CD14-positive monocyte (primary cell): ENCODE measurements around the gene UVRAG. TPM values are rescaled to one million over a fixed set of nuclear protein-coding genes. Genes with fewer than 3 reads are reported as not detected.
"Not testable (repeated sequence)": the region's sequence is repeated elsewhere in the genome, so short reads cannot be mapped to it uniquely, and the experiment has no call there.

Experiments used
- DNase-seq, 3 donors: peaks; one replicate each; pipeline ENCODE4 v3.0.0-alpha.2; 2011 to 2022
- H2AFZ ChIP-seq: 2 replicates; pipeline ENCODE4 v1.6.0; 2012; ENCODE audit warnings: mild to moderate bottlenecking, low read depth, low read length, inconsistent platforms; ENCODE audit not compliant: insufficient read depth, poor library complexity, severe bottlenecking
- H3K27ac ChIP-seq, 2 donors: 1 replicate in 1 of 2; 2 replicates in 1 of 2; pipeline ENCODE4 v1.5.1; 2012 to 2013; ENCODE audit warnings: low read length in 2 of 2, control low read depth in 1 of 2, inconsistent platforms in 1 of 2, low read depth in 1 of 2, mild to moderate bottlenecking in 1 of 2
- H3K27me3 ChIP-seq, 2 donors: one replicate each; pipeline versions ENCODE4 v1.6.0 to v1.6.1; 2011 to 2013; ENCODE audit warnings: low read length in 2 of 2; ENCODE audit not compliant: control insufficient read depth in 2 of 2, insufficient read depth in 2 of 2
- H3K36me3 ChIP-seq, 2 donors: replicated peaks in 1 of 2; 1 replicate in 1 of 2; 2 replicates in 1 of 2; pipeline versions ENCODE4 v1.5.1 to v1.6.1; 2012 to 2013; ENCODE audit warnings: low read length in 2 of 2, control low read depth in 1 of 2, inconsistent platforms in 1 of 2, mild to moderate bottlenecking in 1 of 2; ENCODE audit not compliant: insufficient read depth in 2 of 2, control insufficient read depth in 1 of 2
- H3K4me1 ChIP-seq, 2 donors: 1 replicate in 1 of 2; 2 replicates in 1 of 2; pipeline versions ENCODE4 v1.5.1 to v1.6.1; 2012 to 2013; ENCODE audit warnings: low read length in 2 of 2, control low read depth in 1 of 2, inconsistent platforms in 1 of 2, mild to moderate bottlenecking in 1 of 2, moderate library complexity in 1 of 2; ENCODE audit not compliant: insufficient read depth in 2 of 2, control insufficient read depth in 1 of 2
- H3K4me2 ChIP-seq: replicated peaks from 2 replicates; pipeline ENCODE3; 2012; ENCODE audit warnings: low read length, moderate library complexity, mild to moderate bottlenecking; ENCODE audit not compliant: poor library complexity, severe bottlenecking; ENCODE audit errors: extremely low read depth
- H3K4me3 ChIP-seq, 3 experiments: fragments of 200-600 bp in 1 of 3; sonication (generic) in 1 of 3; replicated peaks in 1 of 3; 1 replicate in 2 of 3; 2 replicates in 1 of 3; pipeline ENCODE4 v1.5.1; 2011 to 2013; ENCODE audit warnings: low read length in 3 of 3, mild to moderate bottlenecking in 3 of 3, control low read depth in 2 of 3, low read depth in 2 of 3, inconsistent platforms in 1 of 3, moderate library complexity in 1 of 3
- H3K79me2 ChIP-seq: 2 replicates; pipeline ENCODE4 v1.6.0; 2012; ENCODE audit warnings: mild to moderate bottlenecking, control low read depth, inconsistent platforms, low read length, moderate library complexity; ENCODE audit not compliant: insufficient read depth
- H3K9ac ChIP-seq: 2 replicates; pipeline ENCODE4 v1.6.0; 2017; ENCODE audit warnings: low read length, mild to moderate bottlenecking; ENCODE audit not compliant: insufficient read depth, poor library complexity, severe bottlenecking
- H3K9me3 ChIP-seq, 2 donors: replicated peaks in 1 of 2; 1 replicate in 1 of 2; 2 replicates in 1 of 2; pipeline versions ENCODE4 v1.5.1 to v1.6.1; 2012 to 2013; ENCODE audit warnings: low read length in 2 of 2, control low read depth in 1 of 2; ENCODE audit not compliant: control insufficient read depth in 1 of 2, insufficient read depth in 1 of 2
- H4K20me1 ChIP-seq: 2 replicates; pipeline ENCODE4 v1.6.0; 2012; ENCODE audit warnings: mild to moderate bottlenecking, low read length, control low read depth, moderate library complexity; ENCODE audit not compliant: insufficient read depth
- H3K27ac Mint-ChIP-seq, 7 donors: one replicate each; pipeline ENCODE4 v1.8.0; 2020; ENCODE audit warnings: mild to moderate bottlenecking in 7 of 7, mixed read lengths in 7 of 7, moderate library complexity in 6 of 7, inconsistent platforms in 2 of 7
- H3K27me3 Mint-ChIP-seq, 3 donors: one replicate each; pipeline ENCODE4 v1.8.0; 2021 to 2022; ENCODE audit warnings: low read depth in 3 of 3, mild to moderate bottlenecking in 3 of 3, mixed read lengths in 3 of 3, moderate library complexity in 3 of 3, inconsistent platforms in 1 of 3
- H3K36me3 Mint-ChIP-seq, 2 donors: one replicate each; pipeline ENCODE4 v1.8.0; 2020; ENCODE audit warnings: mixed read lengths in 2 of 2, inconsistent platforms in 1 of 2, mild to moderate bottlenecking in 1 of 2
- H3K4me1 Mint-ChIP-seq: one replicate; pipeline ENCODE4 v1.8.0; 2020; ENCODE audit warnings: mild to moderate bottlenecking, mixed read lengths
- H3K4me3 Mint-ChIP-seq, 2 donors: one replicate each; pipeline ENCODE4 v1.8.0; 2020; ENCODE audit warnings: mild to moderate bottlenecking in 2 of 2, mixed read lengths in 2 of 2, moderate library complexity in 1 of 2
- H3K9me3 Mint-ChIP-seq, 7 donors: one replicate each; pipeline ENCODE4 v1.8.0; 2020 to 2022; ENCODE audit warnings: mixed read lengths in 7 of 7, mild to moderate bottlenecking in 6 of 7, moderate library complexity in 6 of 7, inconsistent platforms in 2 of 7
- CTCF ChIP-seq: fragments of 200-600 bp; IDR thresholded peaks from one replicate; pipeline ENCODE4 v1.8.0; 2022; ENCODE audit warnings: antibody characterized with exemption, mild to moderate bottlenecking
- WGBS: methylation state at CpG from one replicate; pipeline ENCODE4 v1.1.5; 2013; ENCODE audit warnings: missing lambda C conversion rate; ENCODE audit not compliant: insufficient coverage; 5-methylcytosine and 5-hydroxymethylcytosine counted together
- intact Hi-C, 2 donors: fragments of 100-400 bp; cut with micrococcal nuclease; formaldehyde crosslinking; loops; one replicate each; pipeline versions ENCODE4 v1.15.0 to v1.15.1; 2023
- polyA plus RNA-seq, 3 donors: library from polyadenylated mRNA; depleted of rRNA in 1 of 3; unstranded in 2 of 3; stranded (reverse) in 1 of 3; fragments of 300-500 nt in 2 of 3; fragments of >200 nt in 1 of 3; fragmentation: Illumina TruSeq in 2 of 3; gene quantifications; 1 replicate in 2 of 3; 2 replicates in 1 of 3; pipeline ENCODE4 v1.2.3, GENCODE V29; 2012 to 2021

UVRAG gene
- polyA plus RNA-seq, 3 donors = 13.7 to 20.5 (median 20.0) TPM

GRCh38 chr11:75930534-75930933 is 115.5 kb downstream of the UVRAG start:
- H3K4me1 ChIP-seq = peaks cover 3 to 10% of the 10 kb centered on the region in 2 donors
- no CpG with 5 or more reads among the region's 5 CpGs for WGBS
- H3K4me2 ChIP-seq = no peak overlapping the region
- no peak overlapping the region for H3K27ac ChIP-seq
- peaks cover 0 to 8% of the 10 kb centered on the region in 2 donors for H3K36me3 ChIP-seq
- Mint-ChIP-seq H3K36me3 (peaks cover 28 to 33% of the 10 kb centered on the region in 2 donors), H3K27me3 (peaks cover 0 to 4% (median 0%) of the 10 kb centered on the region in 3 donors), H3K27ac (no peak overlapping the region), H3K4me3 (no peak overlapping the region), H3K4me1 (peaks cover 13% of the 10 kb centered on the region), H3K9me3 (peaks cover 0 to 3% (median 0%) of the 10 kb centered on the region in 7 donors)
- H3K4me3 ChIP-seq = no peak overlapping the region
- intact Hi-C loops = no loop called here
- no peak overlapping the region for H2AFZ ChIP-seq
- peaks cover 66% of the 10 kb centered on the region for H4K20me1 ChIP-seq
- H3K9ac ChIP-seq = no peak overlapping the region
- DNase-seq = no peak
- H3K9me3 ChIP-seq = no peaks in the 10 kb centered on the region
- H3K79me2 ChIP-seq = peaks cover 32% of the 10 kb centered on the region
- no peak for TF ChIP-seq CTCF
- H3K27me3 ChIP-seq = no peaks in the 10 kb centered on the region

GRCh38 chr11:75931124-75931523 is 116.1 kb downstream of the UVRAG start:
- WGBS = no CpG with 5 or more reads among the region's 1 CpG
- H3K27ac ChIP-seq = no peak overlapping the region
- H3K36me3 Mint-ChIP-seq = peaks cover 27 to 38% of the 10 kb centered on the region in 2 donors
- peaks cover 31% of the 10 kb centered on the region for H3K79me2 ChIP-seq
- peaks cover 64% of the 10 kb centered on the region for H4K20me1 ChIP-seq
- no peaks in the 10 kb centered on the region for H3K27me3 ChIP-seq
- no peak for TF ChIP-seq CTCF
- no peak for DNase-seq
- no peak overlapping the region for H2AFZ ChIP-seq
- peaks cover 11% of the 10 kb centered on the region for H3K4me1 Mint-ChIP-seq
- H3K9me3 Mint-ChIP-seq = peaks cover 0 to 3% (median 0%) of the 10 kb centered on the region in 7 donors
- no peak overlapping the region for H3K4me2 ChIP-seq
- H3K36me3 ChIP-seq = peaks cover 0 to 9% of the 10 kb centered on the region in 2 donors
- intact Hi-C loops = no loop called here
- no peak overlapping the region for H3K4me3 Mint-ChIP-seq
- no peak overlapping the region for H3K4me3 ChIP-seq
- H3K4me1 ChIP-seq = peaks cover 3 to 10% of the 10 kb centered on the region in 2 donors
- H3K9me3 ChIP-seq = no peaks in the 10 kb centered on the region
- H3K9ac ChIP-seq = no peak overlapping the region
- peaks cover 0 to 4% (median 0%) of the 10 kb centered on the region in 3 donors for H3K27me3 Mint-ChIP-seq
- H3K27ac Mint-ChIP-seq = no peak overlapping the region

- peaks cover 11% of the 10 kb centered on the region for H3K4me1 Mint-ChIP-seq
- Histone ChIP-seq H4K20me1 (peaks cover 78% of the 10 kb centered on the region), H3K79me2 (peaks cover 41% of the 10 kb centered on the region)
- H3K27ac ChIP-seq, H3K4me1 ChIP-seq, intact Hi-C loops, H3K4me2 ChIP-seq, H3K27ac Mint-ChIP-seq, H3K9me3 Mint-ChIP-seq, H3K9me3 ChIP-seq, H3K27me3 Mint-ChIP-seq, H3K9ac ChIP-seq, H3K36me3 ChIP-seq, H3K27me3 ChIP-seq, H2AFZ ChIP-seq, H3K4me3 ChIP-seq, H3K4me3 Mint-ChIP-seq: not testable (repeated sequence)
- DNase-seq = peak; percentile 6 to 16 (median 7)
- WGBS = no CpG with 5 or more reads among the region's 1 CpG
- H3K36me3 Mint-ChIP-seq = peaks cover 18 to 25% of the 10 kb centered on the region in 2 donors
Observed at GRCh38 chr11:75933736-75934135, 118.7 kb downstream of the UVRAG start.
